Progenitor cell of endocrine pancreas (in vitro differentiated cells): ENCODE data around the gene NCAPD3. TPM values are rescaled to one million over a fixed set of nuclear protein-coding genes. Genes with fewer than 3 reads are reported as not detected.
"Not testable (repeated sequence)": the region's sequence is repeated elsewhere in the genome, so short reads cannot be mapped to it uniquely, and the experiment has no call there.

Source experiments
- DNase-seq: peaks from one replicate; pipeline ENCODE4 v3.0.0; 2021; ENCODE audit warnings: low spot score; ENCODE audit not compliant: unreplicated experiment
- H3K27ac Mint-ChIP-seq: 2 replicates; pipeline ENCODE4 v1.8.0; 2021; ENCODE audit warnings: mild to moderate bottlenecking, moderate library complexity, mixed read lengths
- H3K27me3 Mint-ChIP-seq: 2 replicates; pipeline ENCODE4 v1.8.0; 2021; ENCODE audit warnings: mixed read lengths
- H3K36me3 Mint-ChIP-seq: 2 replicates; pipeline ENCODE4 v1.8.0; 2022; ENCODE audit warnings: mixed read lengths; ENCODE audit not compliant: insufficient read depth
- H3K4me1 Mint-ChIP-seq: 2 replicates; pipeline ENCODE4 v1.8.0; 2021; ENCODE audit warnings: low read depth, mixed read lengths
- H3K4me3 Mint-ChIP-seq: 2 replicates; pipeline ENCODE4 v1.8.0; 2021; ENCODE audit warnings: low read depth, mild to moderate bottlenecking, moderate library complexity, mixed read lengths
- H3K9me3 Mint-ChIP-seq: 2 replicates; pipeline ENCODE4 v1.8.0; 2021; ENCODE audit warnings: low read depth, mixed read lengths
- total RNA-seq: library from RNA; stranded (reverse); gene quantifications from 2 replicates; pipeline ENCODE4 v1.2.1, GENCODE V29; 2021
- TF ChIP-seq, protein P1 (sequence below): fragments of 200-600 bp; sonication (generic); IDR thresholded peaks from one replicate; pipeline ENCODE4 v1.5.0; 2021; ENCODE audit warnings: antibody characterized with exemption, mild to moderate bottlenecking; ENCODE audit not compliant: unreplicated experiment

The NCAPD3 gene
- total RNA-seq, 1 donor from 2014 or later = 30.0 TPM

DNA sequence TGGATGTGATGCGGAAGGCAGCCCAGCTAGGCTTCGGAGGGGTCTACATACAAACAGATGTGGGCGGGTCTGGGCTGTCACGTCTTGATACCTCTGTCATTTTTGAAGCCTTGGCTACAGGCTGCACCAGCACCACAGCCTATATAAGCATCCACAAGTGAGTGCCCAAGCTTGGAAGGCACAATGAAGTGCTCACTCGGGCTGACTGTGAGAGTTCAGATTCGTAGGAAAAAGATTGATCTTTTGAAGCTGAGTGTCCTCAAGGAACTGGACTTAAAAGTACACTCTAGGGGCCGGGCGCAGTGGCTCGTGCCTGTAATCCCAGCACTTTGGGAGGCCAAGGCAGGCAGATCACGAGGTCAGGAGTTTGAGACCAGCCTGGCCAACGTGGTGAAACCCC is 33.3 kb upstream of the NCAPD3 start:
- TF ChIP-seq, protein P1, sequence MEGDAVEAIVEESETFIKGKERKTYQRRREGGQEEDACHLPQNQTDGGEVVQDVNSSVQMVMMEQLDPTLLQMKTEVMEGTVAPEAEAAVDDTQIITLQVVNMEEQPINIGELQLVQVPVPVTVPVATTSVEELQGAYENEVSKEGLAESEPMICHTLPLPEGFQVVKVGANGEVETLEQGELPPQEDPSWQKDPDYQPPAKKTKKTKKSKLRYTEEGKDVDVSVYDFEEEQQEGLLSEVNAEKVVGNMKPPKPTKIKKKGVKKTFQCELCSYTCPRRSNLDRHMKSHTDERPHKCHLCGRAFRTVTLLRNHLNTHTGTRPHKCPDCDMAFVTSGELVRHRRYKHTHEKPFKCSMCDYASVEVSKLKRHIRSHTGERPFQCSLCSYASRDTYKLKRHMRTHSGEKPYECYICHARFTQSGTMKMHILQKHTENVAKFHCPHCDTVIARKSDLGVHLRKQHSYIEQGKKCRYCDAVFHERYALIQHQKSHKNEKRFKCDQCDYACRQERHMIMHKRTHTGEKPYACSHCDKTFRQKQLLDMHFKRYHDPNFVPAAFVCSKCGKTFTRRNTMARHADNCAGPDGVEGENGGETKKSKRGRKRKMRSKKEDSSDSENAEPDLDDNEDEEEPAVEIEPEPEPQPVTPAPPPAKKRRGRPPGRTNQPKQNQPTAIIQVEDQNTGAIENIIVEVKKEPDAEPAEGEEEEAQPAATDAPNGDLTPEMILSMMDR = no peak
- peaks cover 11% of the 10 kb centered on the region for H3K4me1 Mint-ChIP-seq
- H3K27ac Mint-ChIP-seq = no peak overlapping the region
- no peak for DNase-seq
- H3K4me3 Mint-ChIP-seq = no peak overlapping the region
- H3K9me3 Mint-ChIP-seq = no peaks in the 10 kb centered on the region
- peaks cover 11% of the 10 kb centered on the region for H3K36me3 Mint-ChIP-seq
- no peaks in the 10 kb centered on the region for H3K27me3 Mint-ChIP-seq

DNA sequence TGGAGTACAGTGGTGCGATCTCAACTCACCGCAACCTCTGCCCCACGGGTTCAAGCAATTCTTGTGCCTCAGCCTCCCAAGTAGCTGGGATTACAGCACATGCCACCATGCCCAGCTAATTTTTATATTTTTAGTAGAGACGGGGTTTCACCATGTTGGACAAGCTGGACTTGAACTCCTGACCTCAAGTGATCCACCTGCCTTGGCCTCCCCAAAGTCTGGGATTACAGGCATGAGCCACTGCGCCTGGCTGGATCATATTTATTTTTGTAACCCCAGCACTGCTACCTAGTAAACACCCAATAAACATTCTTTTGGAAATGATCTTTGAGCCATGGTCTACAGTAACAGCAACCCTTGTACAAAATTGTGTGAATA is 31.4 kb upstream of the NCAPD3 start:
- not testable (repeated sequence) for H3K27me3 Mint-ChIP-seq, H3K9me3 Mint-ChIP-seq, DNase-seq, H3K27ac Mint-ChIP-seq, H3K36me3 Mint-ChIP-seq
- Mint-ChIP-seq H3K4me1 (peaks cover 16% of the 10 kb centered on the region), H3K4me3 (peak overlapping the region; percentile 16)

GRCh38 chr11:134254433-134255183 is 30.8 kb upstream of the NCAPD3 start:
- Mint-ChIP-seq H3K27ac (no peak overlapping the region), H3K36me3 (peaks cover 5% of the 10 kb centered on the region), H3K27me3 (no peaks in the 10 kb centered on the region), H3K4me1 (peaks cover 16% of the 10 kb centered on the region), H3K4me3 (peak overlapping the region; percentile 85), H3K9me3 (no peaks in the 10 kb centered on the region)
- TF ChIP-seq, protein P1 = no peak
- no peak for DNase-seq

- TF ChIP-seq, protein P1 = peak; percentile 25
- DNase-seq = peak; percentile 93
- Mint-ChIP-seq H3K36me3 (peaks cover 6% of the 10 kb centered on the region), H3K27ac (peak within 1 kb of the TSS; percentile 78), H3K4me3 (peak within 1 kb of the TSS; percentile 85), H3K9me3 (no peaks in the 10 kb centered on the region), H3K27me3 (no peaks in the 10 kb centered on the region), H3K4me1 (peaks cover 16% of the 10 kb centered on the region)
Observed at GRCh38 chr11:134253188-134253993, 29.6 kb upstream of the NCAPD3 start, which contains the start of the genes ACAD8 and THYN1. ACAD8 (plus strand) TSS chr11:134253568; CDS start chr11:134253601, 33 bp downstream. THYN1 (minus strand) TSS chr11:134253352; CDS start chr11:134252882, 470 bp downstream.

GRCh38 chr11:134252346-134253187 is 28.8 kb upstream of the NCAPD3 start:
- Mint-ChIP-seq H3K4me3 (peak overlapping the region; percentile 85), H3K27me3 (no peaks in the 10 kb centered on the region), H3K27ac (peak overlapping the region; percentile 78), H3K36me3 (peaks cover 7% of the 10 kb centered on the region), H3K4me1 (peaks cover 16% of the 10 kb centered on the region), H3K9me3 (no peaks in the 10 kb centered on the region)
- DNase-seq = no peak
- TF ChIP-seq, protein P1 = no peak
